ENCODE measurements around the gene LRBA. TPM values are rescaled to one million over a fixed set of nuclear protein-coding genes. Genes with fewer than 3 reads are reported as not detected.

The LRBA gene
- total and polyA plus RNA-seq, 9 of the 15 experiments (the other 6 are each of a cell fraction or from before 2014, with no cell fraction given), result 24.2 to 88.7 (median 59.7) TPM

- H3K27me3 ChIP-seq (ENCODE audit: control insufficient read depth in 2 of 2, insufficient read depth in 2 of 2, low read length in 2 of 2), result no peaks in the 10 kb centered on the region
- H3K36me3 ChIP-seq (ENCODE audit: control insufficient read depth, insufficient read depth, low read length), result peaks cover 26% of the 10 kb centered on the region
- ChIA-PET CTCF (ENCODE audit: low intra/inter-chr PET ratio) (no interaction called here), POLR2A (no interaction called here)
- BruUV-seq (replicated peaks), result no TSS peak
- H3K79me2 ChIP-seq (ENCODE audit: control insufficient read depth, insufficient read depth, low read length), result no peaks in the 10 kb centered on the region; the same call in 2 of the 3 replicates
- H2AFZ ChIP-seq (ENCODE audit: low read depth, low read length), result no peak overlapping the region
- FAIRE-seq, result no peak
- TF ChIP-seq TCF7 (IDR thresholded peaks at IDR 0.05; ENCODE audit: borderline replicate concordance), result no peak
- TF ChIP-seq JUND (IDR thresholded peaks at IDR 0.05; ENCODE audit: borderline replicate concordance, low read depth, low read length), result no peak
- no peak for TF ChIP-seq JUND (tag; IDR thresholded peaks at IDR 0.05; ENCODE audit: borderline replicate concordance, low read depth, low read length)
- no peak for TF ChIP-seq E2F5 (CRISPR knock-in tag; IDR thresholded peaks at IDR 0.05)
- TF ChIP-seq MITF (IDR thresholded peaks at IDR 0.05), result no peak
- TF ChIP-seq SOX6 (IDR thresholded peaks at IDR 0.05), result no peak
- no peak overlapping the region for H3K4me3 ChIP-seq
- H3K9ac ChIP-seq (ENCODE audit: insufficient read depth in 1 of 2, low read depth in 2 of 2, low read length in 2 of 2), result no peak overlapping the region
- no peak for ATAC-seq
- H3K9me3 ChIP-seq (replicated peaks; ENCODE audit: control insufficient read depth, insufficient read depth, low read depth, low read length), result no peaks in the 10 kb centered on the region; the same call in 1 of the 2 replicates
- no peak overlapping the region for H3K27ac ChIP-seq (ENCODE audit: extremely low read depth, low read depth, low read length)
- no peaks in the 10 kb centered on the region for H3K9me1 ChIP-seq (ENCODE audit: control insufficient read depth, insufficient read depth, low read length)
- no peak overlapping the region for H3K4me2 ChIP-seq (ENCODE audit: insufficient read depth, low read length)
- no peak for DNase-seq (ENCODE audit: extremely low read depth in 1 of 4, low spot score in 3 of 4)
- H4K20me1 ChIP-seq (replicated peaks; ENCODE audit: control insufficient read depth, insufficient read depth, low read length), result no peaks in the 10 kb centered on the region
- intact Hi-C loops (cut with micrococcal nuclease), result no loop called here
- no peaks in the 10 kb centered on the region for H3K4me1 ChIP-seq (replicated peaks in 1 of 2; ENCODE audit: control insufficient read depth in 2 of 2, insufficient read depth in 2 of 2, low read length in 2 of 2)
- in situ Hi-C loops (cut with MboI), result no loop called here
Observed at GRCh38 chr4:150816491-150816890, 198.6 kb downstream of the LRBA start.

Data from K562 (cell line).